ENCODE measurements around the gene PXDN. TPM values are rescaled to one million over a fixed set of nuclear protein-coding genes. Genes with fewer than 3 reads are reported as not detected.

Gene PXDN
- total RNA-seq, 2 donors from 2014 or later: not detected

DNA sequence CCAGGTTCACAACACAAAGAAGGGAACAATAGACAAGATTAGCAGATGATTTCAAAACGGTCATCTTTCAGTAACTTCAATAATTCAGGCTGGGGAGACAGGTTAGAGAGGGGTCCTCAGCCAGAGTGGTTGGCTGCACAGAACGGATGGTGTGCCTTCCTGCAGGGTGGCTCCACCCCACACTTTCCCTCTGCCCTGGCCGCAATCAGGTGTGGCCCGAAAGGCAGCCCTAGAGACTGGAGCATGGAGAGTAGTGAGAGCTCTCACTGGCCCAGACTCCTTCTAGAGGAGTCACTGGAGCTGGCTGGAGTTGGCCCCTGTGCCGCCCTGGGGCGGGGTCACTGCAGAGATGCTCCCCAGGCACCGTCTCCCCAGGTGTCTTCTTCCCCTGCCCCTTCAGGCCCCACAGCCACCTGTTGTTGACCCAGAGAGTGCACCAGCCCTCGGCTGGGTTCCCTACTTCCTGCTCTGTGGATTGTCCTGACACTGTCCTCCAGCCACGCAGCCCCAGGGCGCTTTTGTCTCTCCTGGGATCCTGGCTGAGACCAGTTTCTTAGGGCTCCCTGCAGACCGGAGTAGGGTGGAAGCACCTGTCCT is 126.8 kb downstream of the PXDN start:
- H3K27me3 Mint-ChIP-seq: peaks cover 5% of the 10 kb centered on the region
- H3K36me3 Mint-ChIP-seq (ENCODE audit: low read depth): no peaks in the 10 kb centered on the region
- H3K4me3 Mint-ChIP-seq: no peak overlapping the region
- ATAC-seq (replicated peaks): no peak
- peaks cover 3% of the 10 kb centered on the region for H3K9me3 Mint-ChIP-seq
- no peak overlapping the region for H3K27ac Mint-ChIP-seq
- H3K4me1 Mint-ChIP-seq: no peaks in the 10 kb centered on the region

DNA sequence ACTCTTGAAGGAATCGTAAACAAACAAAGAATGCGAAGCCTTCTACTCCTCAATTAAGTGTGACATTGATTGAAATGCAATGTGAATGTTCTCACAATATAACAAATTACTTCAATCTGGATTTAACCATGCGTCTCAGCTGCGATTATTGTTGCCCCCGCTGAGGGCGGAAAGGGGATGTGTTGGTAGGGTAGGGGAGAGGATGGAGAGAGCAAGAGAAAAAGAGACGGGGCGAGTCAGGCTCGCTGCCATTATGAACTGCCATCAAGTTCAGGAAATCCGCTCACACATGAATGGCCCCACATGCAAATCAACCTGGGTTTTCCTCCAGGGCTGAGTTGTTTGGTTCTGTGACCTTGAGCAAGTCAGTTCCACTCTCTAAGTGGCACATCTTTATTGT is 129.8 kb downstream of the PXDN start:
- no peak for ATAC-seq (replicated peaks)
- no peaks in the 10 kb centered on the region for H3K4me1 Mint-ChIP-seq
- no peak overlapping the region for H3K27ac Mint-ChIP-seq
- peaks cover 3% of the 10 kb centered on the region for H3K9me3 Mint-ChIP-seq
- no peak overlapping the region for H3K4me3 Mint-ChIP-seq
- H3K27me3 Mint-ChIP-seq: peaks cover 12% of the 10 kb centered on the region
- H3K36me3 Mint-ChIP-seq (ENCODE audit: low read depth): no peaks in the 10 kb centered on the region

DNA sequence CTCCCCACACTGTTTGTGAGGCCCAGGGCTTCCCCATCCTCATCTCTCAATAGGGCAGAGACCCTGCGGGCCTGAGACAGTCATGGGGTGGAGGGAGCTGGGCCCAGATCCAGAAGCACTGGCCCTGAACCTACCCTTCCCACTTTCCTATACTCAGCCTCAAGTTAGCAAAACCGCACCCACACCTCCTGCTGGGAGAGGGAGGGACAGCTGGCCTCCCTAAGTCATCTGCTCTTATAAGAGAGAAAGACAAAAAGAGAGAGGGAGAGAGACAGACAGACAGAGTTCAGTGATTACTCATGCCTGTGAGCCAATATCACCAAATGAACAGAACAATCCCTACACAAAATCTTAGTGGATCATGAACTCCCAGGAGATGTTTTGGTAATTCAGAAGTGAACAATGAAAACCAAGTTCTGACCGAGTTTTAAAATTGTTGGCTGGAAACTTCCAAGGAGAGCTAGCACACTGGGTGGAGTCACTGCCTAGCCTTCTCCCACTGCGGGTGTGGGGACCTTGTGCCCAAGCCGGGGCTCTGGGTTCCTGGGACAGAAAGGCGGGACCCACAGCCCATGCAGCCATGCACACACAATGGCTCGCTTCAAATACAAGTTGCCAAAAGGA is 130.5 kb downstream of the PXDN start:
- Mint-ChIP-seq H3K27me3 (peaks cover 12% of the 10 kb centered on the region), H3K36me3 (ENCODE audit: low read depth) (no peaks in the 10 kb centered on the region), H3K4me1 (no peaks in the 10 kb centered on the region), H3K9me3 (peaks cover 3% of the 10 kb centered on the region), H3K4me3 (no peak overlapping the region), H3K27ac (no peak overlapping the region)
- no peak for ATAC-seq (replicated peaks)

DNA sequence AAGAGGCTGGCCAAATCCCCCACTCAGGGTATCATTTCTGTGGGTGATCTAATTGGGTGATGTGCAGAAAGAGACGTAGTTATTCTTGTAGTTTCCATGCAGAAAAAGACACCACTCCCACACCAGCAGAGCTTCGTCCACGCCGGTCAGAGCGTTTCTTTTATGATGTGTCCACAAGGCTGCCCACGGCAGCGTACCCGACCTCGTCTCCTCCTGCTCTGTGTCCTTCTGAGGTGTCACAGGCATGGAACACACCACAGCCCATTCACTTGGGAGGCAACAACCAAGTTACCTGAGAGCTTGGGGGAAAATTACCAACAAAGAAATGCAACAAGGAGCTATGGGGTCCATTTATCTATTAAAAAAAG is 131.3 kb downstream of the PXDN start:
- Mint-ChIP-seq H3K4me1 (no peaks in the 10 kb centered on the region), H3K4me3 (no peak overlapping the region), H3K27ac (no peak overlapping the region), H3K27me3 (peaks cover 12% of the 10 kb centered on the region), H3K36me3 (ENCODE audit: low read depth) (no peaks in the 10 kb centered on the region), H3K9me3 (peaks cover 3% of the 10 kb centered on the region)
- ATAC-seq (replicated peaks): no peak

DNA sequence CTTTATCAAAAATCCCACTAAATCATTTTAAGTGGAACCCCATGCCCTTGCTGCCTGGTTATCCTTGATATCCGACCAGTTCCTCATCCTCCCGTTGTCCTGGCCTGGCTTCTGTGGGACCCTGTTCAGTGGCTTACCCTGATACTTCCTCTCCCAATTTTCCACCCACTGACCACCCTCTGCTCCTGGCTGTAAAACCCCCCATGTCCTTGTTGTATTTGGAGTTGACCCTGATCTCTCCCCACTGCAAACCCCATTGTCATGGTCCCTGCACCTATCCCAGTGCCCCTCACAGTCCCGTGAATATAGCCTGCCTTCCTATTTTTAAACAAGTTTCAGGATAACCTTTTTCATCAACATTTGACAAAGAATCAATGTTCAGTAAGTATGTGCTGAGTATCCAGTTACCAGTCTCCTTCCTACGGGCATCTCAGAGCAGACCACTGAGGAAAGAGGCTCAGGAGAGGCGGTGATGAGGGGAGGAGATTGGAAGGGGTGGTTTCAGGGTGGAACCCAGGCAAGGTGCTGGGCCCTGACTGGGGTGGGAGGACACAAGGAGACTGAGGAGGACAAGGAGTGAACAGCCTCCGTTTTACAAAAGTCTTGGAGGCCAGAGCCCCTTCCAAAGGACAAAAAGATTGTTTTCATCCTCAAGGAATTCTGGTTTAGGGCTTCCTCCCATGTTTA is 131.8 kb downstream of the PXDN start:
- no peaks in the 10 kb centered on the region for H3K4me1 Mint-ChIP-seq
- no peak for ATAC-seq (replicated peaks)
- no peaks in the 10 kb centered on the region for H3K36me3 Mint-ChIP-seq (ENCODE audit: low read depth)

DNA sequence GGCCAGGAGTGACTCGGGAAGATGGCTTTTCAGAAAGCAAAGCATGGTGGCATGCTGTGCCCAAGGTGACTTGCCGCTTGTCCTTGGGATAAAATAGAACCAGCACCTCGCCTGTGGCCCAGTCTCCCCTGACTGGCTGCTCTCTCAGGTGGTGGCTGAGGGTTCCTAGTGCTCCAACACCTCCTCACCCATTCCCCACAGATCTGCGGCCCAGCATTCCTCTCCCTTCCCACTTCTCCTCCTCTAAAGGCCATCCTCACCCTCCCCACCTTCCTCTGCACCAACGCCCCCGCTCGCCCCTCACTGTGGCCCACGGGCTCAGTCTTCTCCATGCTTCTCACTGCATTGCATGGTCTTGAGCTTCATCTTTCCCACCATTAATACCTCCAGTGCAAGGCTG is 132.4 kb downstream of the PXDN start:
- H3K4me1 Mint-ChIP-seq: no peaks in the 10 kb centered on the region
- peaks cover 14% of the 10 kb centered on the region for H3K27me3 Mint-ChIP-seq
- no peak overlapping the region for H3K4me3 Mint-ChIP-seq
- no peak overlapping the region for H3K27ac Mint-ChIP-seq
- ATAC-seq (replicated peaks): no peak
- peaks cover 3% of the 10 kb centered on the region for H3K9me3 Mint-ChIP-seq
- H3K36me3 Mint-ChIP-seq (ENCODE audit: low read depth): no peaks in the 10 kb centered on the region

More for the DNA sequence above, 131.8 kb downstream of the PXDN start:
- H3K27ac Mint-ChIP-seq: no peak overlapping the region
- peaks cover 3% of the 10 kb centered on the region for H3K9me3 Mint-ChIP-seq
- no peak overlapping the region for H3K4me3 Mint-ChIP-seq
- peaks cover 12% of the 10 kb centered on the region for H3K27me3 Mint-ChIP-seq

DNA sequence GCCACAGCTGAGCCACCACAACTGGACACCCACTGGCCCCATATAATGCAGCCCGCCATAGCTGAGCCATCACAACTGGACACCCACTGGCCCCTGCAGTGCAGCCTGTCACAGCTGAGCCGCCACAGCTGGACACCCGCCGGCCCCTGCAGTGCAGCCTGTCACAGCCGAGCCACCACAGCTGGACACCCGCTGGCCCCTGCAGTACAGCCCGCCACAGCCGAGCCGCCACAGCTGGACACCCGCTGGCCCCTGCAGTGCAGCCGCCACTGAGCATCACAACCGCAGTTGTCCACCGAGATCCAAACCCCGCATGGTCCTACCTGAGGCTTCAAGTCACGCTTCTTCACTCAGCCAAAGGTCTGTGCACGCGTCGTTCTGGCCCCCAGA is 134.2 kb downstream of the PXDN start:
- Mint-ChIP-seq H3K9me3 (peaks cover 3% of the 10 kb centered on the region), H3K4me3 (no peak overlapping the region), H3K27ac (no peak overlapping the region)

DNA sequence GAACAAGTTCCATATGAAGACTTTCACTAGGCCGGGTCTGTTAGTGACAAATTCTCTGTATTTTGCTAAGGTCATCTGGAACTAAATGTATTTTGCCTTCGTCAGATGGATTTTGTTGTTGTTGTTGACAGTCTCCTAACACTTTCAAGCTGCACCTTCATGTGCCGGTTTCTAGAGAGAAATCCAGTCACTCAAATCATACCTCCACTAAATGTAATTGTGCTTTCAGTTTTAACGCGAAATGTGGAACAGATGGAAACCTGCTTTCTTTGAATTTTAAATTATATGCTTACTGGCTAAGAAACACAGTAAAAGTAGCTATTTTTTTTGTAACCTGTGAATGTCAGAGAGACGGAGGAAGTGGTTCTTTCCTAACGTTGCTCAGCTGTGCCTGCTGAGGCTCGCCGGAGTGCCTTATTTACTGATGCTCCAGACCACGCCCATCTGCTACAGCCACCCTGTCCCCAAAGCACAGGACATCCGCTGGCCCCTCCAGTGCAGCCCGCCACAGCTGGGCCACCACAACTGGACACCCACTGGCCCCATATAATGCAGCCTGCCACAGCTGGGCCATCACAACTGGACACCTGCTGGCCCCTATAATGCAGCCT is 134.7 kb downstream of the PXDN start:
- H3K9me3 Mint-ChIP-seq: peaks cover 3% of the 10 kb centered on the region
- H3K4me1 Mint-ChIP-seq: no peaks in the 10 kb centered on the region
- no peak overlapping the region for H3K27ac Mint-ChIP-seq
- H3K4me3 Mint-ChIP-seq: no peak overlapping the region
- peaks cover 14% of the 10 kb centered on the region for H3K27me3 Mint-ChIP-seq
- no peak for ATAC-seq (replicated peaks)
- no peaks in the 10 kb centered on the region for H3K36me3 Mint-ChIP-seq (ENCODE audit: low read depth)

More for the DNA sequence above, 134.2 kb downstream of the PXDN start:
- peaks cover 15% of the 10 kb centered on the region for H3K27me3 Mint-ChIP-seq
- no peaks in the 10 kb centered on the region for H3K36me3 Mint-ChIP-seq (ENCODE audit: low read depth)
- no peak for ATAC-seq (replicated peaks)
- no peaks in the 10 kb centered on the region for H3K4me1 Mint-ChIP-seq

DNA sequence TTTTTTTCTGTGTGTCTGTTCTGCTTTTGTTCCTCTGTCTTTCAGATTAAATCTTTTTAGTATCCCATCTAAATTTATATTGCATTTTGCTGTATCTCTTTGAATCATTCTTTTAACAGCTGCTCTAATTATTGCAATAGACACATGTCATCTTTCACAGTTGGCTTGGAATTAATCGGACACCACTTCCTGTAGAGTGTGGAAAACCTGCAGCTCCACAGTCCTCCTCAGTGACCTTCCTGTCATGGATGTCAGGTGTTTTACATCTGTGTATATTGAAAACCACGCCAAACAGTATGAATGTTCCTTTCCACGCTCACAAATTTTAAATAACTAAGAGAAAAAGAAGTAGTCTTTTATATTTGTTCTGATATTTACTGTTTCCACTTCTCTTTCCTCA is 135.3 kb downstream of the PXDN start:
- no peak for ATAC-seq (replicated peaks)
- H3K27ac Mint-ChIP-seq: no peak overlapping the region
- no peaks in the 10 kb centered on the region for H3K4me1 Mint-ChIP-seq
- no peak overlapping the region for H3K4me3 Mint-ChIP-seq
- no peaks in the 10 kb centered on the region for H3K9me3 Mint-ChIP-seq
- H3K27me3 Mint-ChIP-seq: peaks cover 11% of the 10 kb centered on the region
- H3K36me3 Mint-ChIP-seq (ENCODE audit: low read depth): no peaks in the 10 kb centered on the region

DNA sequence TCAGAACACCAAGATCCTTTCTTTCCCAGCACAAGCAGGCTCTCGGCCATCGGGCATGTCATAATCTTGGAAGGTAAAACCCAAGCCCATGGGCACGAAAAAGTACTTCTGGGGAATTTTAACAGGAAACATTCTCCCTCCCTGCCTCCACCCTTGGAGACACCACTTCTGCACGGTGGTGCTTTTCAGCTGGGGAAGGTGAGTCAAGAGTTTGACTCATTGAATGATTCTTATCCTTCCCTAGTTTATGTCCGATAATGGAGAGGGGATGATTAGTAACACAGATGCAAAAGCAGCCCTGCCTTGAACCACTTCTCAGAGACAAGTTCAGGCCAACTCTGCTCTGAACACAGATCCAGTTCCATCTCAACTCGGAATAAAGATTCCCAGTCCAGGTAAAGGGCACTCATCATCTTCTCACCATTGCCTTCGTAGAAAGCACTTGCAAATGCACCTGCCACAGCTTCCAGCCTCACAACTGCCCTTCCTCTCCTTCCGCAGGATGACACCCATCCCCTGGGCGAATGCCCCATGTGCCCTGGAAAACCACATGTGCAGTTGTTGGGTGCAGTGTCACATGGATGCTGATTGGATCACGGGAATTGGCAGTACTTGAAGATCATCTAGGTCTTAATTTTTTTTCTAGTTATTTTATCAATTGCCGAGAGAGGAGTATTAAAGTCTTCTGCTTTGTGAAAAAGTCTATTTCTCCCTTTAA is 136.2 kb downstream of the PXDN start:
- no peaks in the 10 kb centered on the region for H3K36me3 Mint-ChIP-seq (ENCODE audit: low read depth)
- peaks cover 11% of the 10 kb centered on the region for H3K27me3 Mint-ChIP-seq
- H3K9me3 Mint-ChIP-seq: no peaks in the 10 kb centered on the region
- no peak overlapping the region for H3K27ac Mint-ChIP-seq
- H3K4me1 Mint-ChIP-seq: no peaks in the 10 kb centered on the region
- ATAC-seq (replicated peaks): no peak
- no peak overlapping the region for H3K4me3 Mint-ChIP-seq

DNA sequence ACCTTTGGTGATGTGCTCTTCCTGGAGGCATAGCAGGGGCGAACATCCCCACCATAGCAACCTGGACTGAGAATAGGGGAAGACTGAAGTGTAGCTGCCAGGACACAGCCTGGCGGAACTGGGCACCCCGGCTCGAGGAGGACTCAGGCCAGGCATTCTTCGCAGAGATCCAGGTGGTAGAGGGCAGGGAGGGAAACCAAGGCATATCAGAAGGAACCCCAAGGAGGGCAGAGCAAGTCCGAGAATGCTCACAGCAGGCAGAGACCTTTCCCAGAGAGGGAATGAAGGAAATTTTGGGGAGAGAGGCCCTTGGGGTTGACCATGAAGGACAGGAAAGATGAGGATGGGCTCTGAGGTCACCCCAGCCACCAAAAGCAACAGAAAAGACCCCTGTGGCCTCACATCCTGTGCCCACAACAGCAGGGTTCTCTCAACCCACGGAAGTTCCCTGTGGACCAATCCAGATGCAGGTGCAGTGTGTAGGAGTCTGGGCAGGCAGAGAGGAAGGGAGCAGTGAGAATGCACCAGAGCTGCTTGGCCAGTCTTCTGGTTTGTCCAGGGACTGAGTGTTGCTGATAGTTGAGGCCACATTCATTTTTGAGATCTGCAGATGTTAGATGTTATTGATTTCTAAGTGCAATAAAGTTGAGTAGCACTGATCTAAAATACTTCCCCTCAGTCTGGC is 136.9 kb downstream of the PXDN start:
- no peaks in the 10 kb centered on the region for H3K4me1 Mint-ChIP-seq
- ATAC-seq (replicated peaks): no peak
- no peak overlapping the region for H3K4me3 Mint-ChIP-seq
- no peaks in the 10 kb centered on the region for H3K9me3 Mint-ChIP-seq
- H3K27ac Mint-ChIP-seq: no peak overlapping the region
- no peaks in the 10 kb centered on the region for H3K36me3 Mint-ChIP-seq (ENCODE audit: low read depth)
- H3K27me3 Mint-ChIP-seq: peaks cover 8% of the 10 kb centered on the region

DNA sequence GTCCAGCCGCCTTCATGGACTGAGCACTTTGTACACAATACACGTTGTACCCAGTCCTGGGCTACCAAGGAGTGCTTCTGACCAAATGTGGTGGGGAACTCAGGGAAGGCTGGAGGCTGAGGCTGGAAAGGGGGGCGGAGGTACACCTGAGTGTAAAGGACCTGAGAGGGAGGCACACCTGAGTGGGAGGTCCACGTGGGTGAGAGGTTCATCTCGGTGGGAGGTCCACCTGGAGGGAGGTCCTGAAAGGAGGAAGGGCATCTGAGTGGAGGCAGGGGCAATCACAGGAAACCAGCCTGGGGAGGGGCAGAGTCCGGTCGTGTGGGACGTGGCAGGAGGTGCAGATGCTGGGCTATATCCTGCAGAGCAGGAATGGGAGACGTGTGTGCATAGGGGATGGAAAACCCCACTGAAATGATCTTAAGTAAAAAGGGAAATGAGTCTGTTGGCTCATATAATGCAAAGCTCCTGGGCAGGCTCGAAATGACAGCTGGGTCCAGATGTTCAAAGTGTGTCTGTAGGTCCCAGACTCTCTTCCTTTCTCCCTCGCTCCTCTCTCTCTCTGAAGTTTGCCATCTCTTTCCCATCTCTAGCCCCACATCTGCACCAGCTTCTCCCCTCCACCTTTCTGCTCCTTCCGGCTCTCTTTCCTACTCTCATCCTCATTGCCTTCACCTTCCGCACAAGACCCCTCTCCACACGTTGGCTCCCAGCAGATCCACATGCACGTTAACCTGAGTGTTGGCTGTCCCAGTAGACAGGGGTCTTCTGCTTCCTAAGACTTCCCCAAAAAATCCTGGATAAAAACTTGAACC is 137.7 kb downstream of the PXDN start:
- Mint-ChIP-seq H3K27me3 (peaks cover 3% of the 10 kb centered on the region), H3K36me3 (ENCODE audit: low read depth) (no peaks in the 10 kb centered on the region), H3K27ac (no peak overlapping the region), H3K4me3 (no peak overlapping the region), H3K9me3 (no peaks in the 10 kb centered on the region), H3K4me1 (no peaks in the 10 kb centered on the region)
- ATAC-seq (replicated peaks): no peak

DNA sequence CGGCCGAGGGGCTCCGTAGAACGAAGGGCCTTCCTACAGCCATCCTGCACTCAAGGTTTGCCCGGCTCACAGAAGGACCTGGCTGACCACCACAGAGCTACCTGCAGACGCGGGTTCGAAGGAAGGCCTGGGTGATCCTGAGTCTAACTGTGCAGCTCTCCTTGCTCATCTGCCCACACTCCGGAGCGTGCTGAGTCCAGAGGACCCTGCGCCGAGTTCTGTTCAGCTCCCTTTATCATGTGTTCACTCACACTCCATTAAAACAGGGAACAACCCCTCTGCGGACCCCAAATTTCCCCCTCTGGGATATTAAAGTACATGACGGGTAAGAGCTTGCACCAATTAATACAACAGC is 138.3 kb downstream of the PXDN start:
- H3K4me1 Mint-ChIP-seq: no peaks in the 10 kb centered on the region
- ATAC-seq (replicated peaks): no peak
- peaks cover 3% of the 10 kb centered on the region for H3K27me3 Mint-ChIP-seq

More for the DNA sequence above, 138.3 kb downstream of the PXDN start:
- Mint-ChIP-seq H3K27ac (no peak overlapping the region), H3K9me3 (no peaks in the 10 kb centered on the region), H3K4me3 (no peak overlapping the region), H3K36me3 (ENCODE audit: low read depth) (no peaks in the 10 kb centered on the region)
